Measurements from ENCODE around the gene FMN1. TPM values are rescaled to one million over a fixed set of nuclear protein-coding genes. Genes with fewer than 3 reads are reported as not detected.

The FMN1 gene
- total RNA-seq, 1 donor from 2014 or later, result 4.0 TPM

DNA sequence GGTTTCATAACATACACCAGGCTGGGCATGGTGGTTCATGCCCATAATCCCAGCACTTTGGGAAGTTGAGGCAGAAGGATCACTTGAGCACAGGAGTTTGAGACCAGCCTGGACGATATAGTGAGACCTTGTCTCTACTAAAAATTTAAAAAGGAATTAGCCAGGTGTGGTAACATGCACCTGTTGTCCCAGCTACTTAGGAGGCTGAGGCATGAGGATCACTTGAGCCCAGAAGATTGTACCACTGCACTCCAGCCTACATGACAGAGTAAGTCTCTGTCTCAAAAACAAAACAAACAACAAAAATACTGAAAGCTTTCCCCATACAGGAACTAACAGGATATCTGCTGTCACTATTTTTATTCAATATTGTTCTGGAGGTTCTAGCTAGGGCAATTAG, 455.8 kb downstream of the FMN1 start:
- H3K36me3 Mint-ChIP-seq (ENCODE audit: low read depth), result peaks cover 5% of the 10 kb centered on the region
- no peaks in the 10 kb centered on the region for H3K27me3 Mint-ChIP-seq (ENCODE audit: low read depth)
- H3K9me3 Mint-ChIP-seq (ENCODE audit: low read depth), result peaks cover 18% of the 10 kb centered on the region
- H3K4me3 Mint-ChIP-seq (ENCODE audit: unreplicated experiment), result no peak overlapping the region
- no peak overlapping the region for H3K27ac Mint-ChIP-seq (ENCODE audit: unreplicated experiment)
- no peak for DNase-seq (ENCODE audit: low spot score)
- H3K4me1 Mint-ChIP-seq (ENCODE audit: low read depth), result peaks cover 19% of the 10 kb centered on the region
- TF ChIP-seq, protein P1, sequence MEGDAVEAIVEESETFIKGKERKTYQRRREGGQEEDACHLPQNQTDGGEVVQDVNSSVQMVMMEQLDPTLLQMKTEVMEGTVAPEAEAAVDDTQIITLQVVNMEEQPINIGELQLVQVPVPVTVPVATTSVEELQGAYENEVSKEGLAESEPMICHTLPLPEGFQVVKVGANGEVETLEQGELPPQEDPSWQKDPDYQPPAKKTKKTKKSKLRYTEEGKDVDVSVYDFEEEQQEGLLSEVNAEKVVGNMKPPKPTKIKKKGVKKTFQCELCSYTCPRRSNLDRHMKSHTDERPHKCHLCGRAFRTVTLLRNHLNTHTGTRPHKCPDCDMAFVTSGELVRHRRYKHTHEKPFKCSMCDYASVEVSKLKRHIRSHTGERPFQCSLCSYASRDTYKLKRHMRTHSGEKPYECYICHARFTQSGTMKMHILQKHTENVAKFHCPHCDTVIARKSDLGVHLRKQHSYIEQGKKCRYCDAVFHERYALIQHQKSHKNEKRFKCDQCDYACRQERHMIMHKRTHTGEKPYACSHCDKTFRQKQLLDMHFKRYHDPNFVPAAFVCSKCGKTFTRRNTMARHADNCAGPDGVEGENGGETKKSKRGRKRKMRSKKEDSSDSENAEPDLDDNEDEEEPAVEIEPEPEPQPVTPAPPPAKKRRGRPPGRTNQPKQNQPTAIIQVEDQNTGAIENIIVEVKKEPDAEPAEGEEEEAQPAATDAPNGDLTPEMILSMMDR (IDR thresholded peaks at IDR 0.05), result no peak

DNA sequence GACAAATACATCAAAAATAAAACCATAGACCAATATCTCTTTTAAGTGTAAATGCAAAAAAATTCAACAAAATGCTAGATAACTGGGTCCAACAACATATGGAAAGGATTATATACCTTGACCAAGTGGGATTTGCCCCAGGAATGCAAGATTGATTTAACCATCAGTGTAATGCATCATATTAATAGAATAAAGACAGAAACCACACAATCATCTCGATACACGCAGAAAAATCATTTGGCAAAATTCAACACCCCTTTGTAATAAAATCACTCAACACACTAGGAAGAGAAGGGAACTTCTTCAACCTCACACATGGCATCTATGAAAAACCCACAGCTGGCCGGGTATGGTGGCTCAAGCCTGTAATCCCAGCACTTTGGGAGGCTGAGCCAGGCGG, 457.2 kb downstream of the FMN1 start:
- TF ChIP-seq, protein P1 (IDR thresholded peaks at IDR 0.05), result no peak
- H3K27ac Mint-ChIP-seq (ENCODE audit: unreplicated experiment), result no peak overlapping the region
- no peak for DNase-seq (ENCODE audit: low spot score)
- H3K4me3 Mint-ChIP-seq (ENCODE audit: unreplicated experiment), result no peak overlapping the region
- H3K27me3 Mint-ChIP-seq (ENCODE audit: low read depth), result no peaks in the 10 kb centered on the region
- peaks cover 5% of the 10 kb centered on the region for H3K36me3 Mint-ChIP-seq (ENCODE audit: low read depth)
- H3K4me1 Mint-ChIP-seq (ENCODE audit: low read depth), result peaks cover 28% of the 10 kb centered on the region
- H3K9me3 Mint-ChIP-seq (ENCODE audit: low read depth), result peaks cover 11% of the 10 kb centered on the region

DNA sequence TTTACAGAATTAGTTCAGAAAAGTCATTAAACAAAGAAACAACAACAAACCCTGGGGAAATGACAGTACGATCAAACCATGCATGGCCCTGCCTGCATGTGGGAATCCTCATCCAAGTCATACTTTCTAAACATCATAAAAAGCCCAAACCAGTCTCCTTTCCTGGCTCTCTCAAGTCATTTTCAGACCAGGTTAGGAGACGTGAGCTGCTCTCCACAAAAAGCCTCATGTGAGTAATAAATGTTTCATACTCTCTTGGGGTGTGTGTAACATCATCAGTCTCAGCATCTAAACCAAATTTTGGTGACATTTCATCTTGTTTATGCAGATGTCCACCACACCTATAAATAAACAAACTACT, 457.8 kb downstream of the FMN1 start:
- peaks cover 5% of the 10 kb centered on the region for H3K36me3 Mint-ChIP-seq (ENCODE audit: low read depth)
- H3K27me3 Mint-ChIP-seq (ENCODE audit: low read depth), result no peaks in the 10 kb centered on the region
- no peak for DNase-seq (ENCODE audit: low spot score)
- peaks cover 32% of the 10 kb centered on the region for H3K4me1 Mint-ChIP-seq (ENCODE audit: low read depth)
- H3K4me3 Mint-ChIP-seq (ENCODE audit: unreplicated experiment), result no peak overlapping the region
- no peak overlapping the region for H3K27ac Mint-ChIP-seq (ENCODE audit: unreplicated experiment)
- TF ChIP-seq, protein P1 (IDR thresholded peaks at IDR 0.05), result no peak
- peaks cover 7% of the 10 kb centered on the region for H3K9me3 Mint-ChIP-seq (ENCODE audit: low read depth)

DNA sequence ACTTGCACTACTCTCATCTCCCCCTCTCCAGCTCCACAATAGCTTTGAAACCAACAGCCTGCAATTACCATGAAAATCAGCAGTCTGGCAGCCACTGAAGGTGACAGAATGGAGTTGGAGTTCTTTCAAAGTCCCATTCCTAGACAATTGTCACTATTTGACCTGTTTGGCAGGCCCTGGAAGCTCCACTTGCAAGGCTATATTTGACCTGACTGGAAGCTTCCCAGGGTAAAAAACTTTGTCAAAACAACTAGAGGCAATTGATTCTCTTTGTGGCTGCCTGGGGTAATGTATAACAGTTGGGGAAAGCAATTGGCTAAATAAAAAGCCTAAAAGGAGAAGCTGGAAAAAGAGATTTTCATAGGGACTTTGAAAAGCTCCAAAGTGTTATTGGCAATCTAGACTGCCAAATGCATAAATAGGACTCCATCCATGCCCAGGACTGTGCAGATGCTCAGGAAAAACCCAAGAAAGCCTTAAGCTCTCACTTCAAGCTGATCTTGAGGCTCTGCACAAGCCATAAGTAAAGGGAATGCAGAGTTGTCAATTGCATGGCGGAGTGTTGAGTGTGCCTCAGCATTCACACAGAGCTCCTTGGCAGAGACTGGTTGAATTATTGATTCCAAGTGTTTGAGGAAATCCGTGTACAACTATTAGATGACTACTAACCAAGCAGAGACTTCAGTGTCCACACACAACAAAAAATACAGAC, 458.4 kb downstream of the FMN1 start:
- H3K27ac Mint-ChIP-seq (ENCODE audit: unreplicated experiment), result no peak overlapping the region
- H3K4me3 Mint-ChIP-seq (ENCODE audit: unreplicated experiment), result no peak overlapping the region
- H3K36me3 Mint-ChIP-seq (ENCODE audit: low read depth), result peaks cover 5% of the 10 kb centered on the region
- H3K4me1 Mint-ChIP-seq (ENCODE audit: low read depth), result peaks cover 36% of the 10 kb centered on the region
- no peaks in the 10 kb centered on the region for H3K27me3 Mint-ChIP-seq (ENCODE audit: low read depth)
- H3K9me3 Mint-ChIP-seq (ENCODE audit: low read depth), result peaks cover 7% of the 10 kb centered on the region
- DNase-seq (ENCODE audit: low spot score), result no peak
- TF ChIP-seq, protein P1 (IDR thresholded peaks at IDR 0.05), result no peak

DNA sequence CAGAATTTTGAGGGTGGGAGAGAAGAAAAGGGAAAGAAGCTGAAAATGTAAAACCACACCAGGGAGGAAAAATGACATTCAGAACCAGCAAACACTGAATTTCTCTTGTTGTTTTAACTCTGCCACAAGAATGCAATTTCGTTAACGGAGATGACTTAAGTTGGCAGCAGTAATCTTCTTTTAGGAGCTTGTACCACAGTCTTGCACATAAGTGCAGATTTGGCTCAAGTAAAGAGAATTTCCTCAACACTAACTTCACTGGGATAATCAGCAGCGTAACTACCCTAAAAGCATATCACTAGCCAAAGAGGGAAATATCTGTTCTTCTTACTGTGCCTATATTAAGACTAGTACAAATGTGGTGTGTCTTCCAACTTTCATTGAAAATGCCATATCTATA, 461.2 kb downstream of the FMN1 start:
- no peaks in the 10 kb centered on the region for H3K27me3 Mint-ChIP-seq (ENCODE audit: low read depth)

More for the DNA sequence above, 461.2 kb downstream of the FMN1 start:
- H3K4me3 Mint-ChIP-seq (ENCODE audit: unreplicated experiment), result peak overlapping the region; percentile 35
- peaks cover 2% of the 10 kb centered on the region for H3K9me3 Mint-ChIP-seq (ENCODE audit: low read depth)
- peaks cover 12% of the 10 kb centered on the region for H3K36me3 Mint-ChIP-seq (ENCODE audit: low read depth)
- H3K4me1 Mint-ChIP-seq (ENCODE audit: low read depth), result peaks cover 54% of the 10 kb centered on the region
- TF ChIP-seq, protein P1 (IDR thresholded peaks at IDR 0.05), result no peak
- peak overlapping the region; percentile 84 for H3K27ac Mint-ChIP-seq (ENCODE audit: unreplicated experiment)
- no peak for DNase-seq (ENCODE audit: low spot score)

All from chondrocyte (in vitro differentiated cells).